Measurements from ENCODE around the gene IRF1. TPM values are rescaled to one million over a fixed set of nuclear protein-coding genes. Genes with fewer than 3 reads are reported as not detected.

The IRF1 gene
- total RNA-seq, 1 experiment from 2014 or later: 48.9 TPM

- CTCF ChIA-PET: interaction anchor here (0.6 to 1.4 kb wide), 6 partner anchors 8 to 293 kb away, joined by 3 to 4 read pairs (median 3); partner anchors contain the start of gene RAD50
- in situ Hi-C loops (cut with HindIII; ENCODE audit: low pct_unique_long_range_greater_than_20kb, low sequenced_read_pairs) (no loop called here), intact Hi-C loops (cut with micrococcal nuclease; ENCODE audit: unreplicated experiment) (loop anchor here (10.0 kb wide), 1 partner anchor 288 kb away; the partner anchor contains the start of gene SOWAHA)
- Histone ChIP-seq H3K36me3 (ENCODE audit: control insufficient read depth, insufficient read depth, low read length) (no peaks in the 10 kb centered on the region), H3K9me3 (ENCODE audit: control insufficient read depth, insufficient read depth, low read depth, low read length) (no peaks in the 10 kb centered on the region), H3K4me1 (ENCODE audit: control insufficient read depth, insufficient read depth, low read length) (no peaks in the 10 kb centered on the region), H3K27me3 (ENCODE audit: control insufficient read depth, insufficient read depth, low read length) (peaks cover 5% of the 10 kb centered on the region; the same call in 1 of the 2 replicates), H3K4me3 (ENCODE audit: low read depth in 2 of 2, low read length in 2 of 2) (peak overlapping the region in 1 of 2 experiments; percentile 33; a peak in 1 of 4 replicates), H3K27ac (ENCODE audit: low read length) (no peak overlapping the region)
- no TSS peak for BruUV-seq (replicated peaks)
- no peak for TF ChIP-seq REST (IDR thresholded peaks at IDR 0.05; ENCODE audit: insufficient read depth in 1 of 2, low read depth in 2 of 2, low read length in 1 of 2)
- TF ChIP-seq, protein P1, sequence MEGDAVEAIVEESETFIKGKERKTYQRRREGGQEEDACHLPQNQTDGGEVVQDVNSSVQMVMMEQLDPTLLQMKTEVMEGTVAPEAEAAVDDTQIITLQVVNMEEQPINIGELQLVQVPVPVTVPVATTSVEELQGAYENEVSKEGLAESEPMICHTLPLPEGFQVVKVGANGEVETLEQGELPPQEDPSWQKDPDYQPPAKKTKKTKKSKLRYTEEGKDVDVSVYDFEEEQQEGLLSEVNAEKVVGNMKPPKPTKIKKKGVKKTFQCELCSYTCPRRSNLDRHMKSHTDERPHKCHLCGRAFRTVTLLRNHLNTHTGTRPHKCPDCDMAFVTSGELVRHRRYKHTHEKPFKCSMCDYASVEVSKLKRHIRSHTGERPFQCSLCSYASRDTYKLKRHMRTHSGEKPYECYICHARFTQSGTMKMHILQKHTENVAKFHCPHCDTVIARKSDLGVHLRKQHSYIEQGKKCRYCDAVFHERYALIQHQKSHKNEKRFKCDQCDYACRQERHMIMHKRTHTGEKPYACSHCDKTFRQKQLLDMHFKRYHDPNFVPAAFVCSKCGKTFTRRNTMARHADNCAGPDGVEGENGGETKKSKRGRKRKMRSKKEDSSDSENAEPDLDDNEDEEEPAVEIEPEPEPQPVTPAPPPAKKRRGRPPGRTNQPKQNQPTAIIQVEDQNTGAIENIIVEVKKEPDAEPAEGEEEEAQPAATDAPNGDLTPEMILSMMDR (IDR thresholded peaks at IDR 0.05): peak; percentile 82
- POLR2A ChIA-PET: interaction anchor here (0.6 kb wide), 1 partner anchor 314 kb away, joined by 5 read pairs; no protein-coding TSS in a partner anchor
- DNase-seq (ENCODE audit: low read depth, low spot score) (no peak), ATAC-seq (peak; percentile 49)
Measured at GRCh38 chr5:132526974-132527564, 36.5 kb upstream of the IRF1 start.

- ChIA-PET CTCF (interaction anchor here (0.6 to 1.4 kb wide), 6 partner anchors 9 to 294 kb away, joined by 3 to 4 read pairs (median 3); partner anchors contain the start of gene RAD50), POLR2A (interaction anchor here (0.6 to 0.7 kb wide), 2 partner anchors 228 to 315 kb away, joined by 3 to 5 read pairs; no protein-coding TSS in a partner anchor)
- intact Hi-C loops (cut with micrococcal nuclease; ENCODE audit: unreplicated experiment) (loop anchor here (10.0 kb wide), 1 partner anchor 288 kb away; the partner anchor contains the start of gene SOWAHA), in situ Hi-C loops (cut with HindIII; ENCODE audit: low pct_unique_long_range_greater_than_20kb, low sequenced_read_pairs) (no loop called here)
- no TSS peak for BruUV-seq (replicated peaks)
- H3K4me3 ChIP-seq (ENCODE audit: low read depth in 2 of 2, low read length in 2 of 2): peak overlapping the region in 1 of 2 experiments; percentile 33; a peak in 2 of 4 replicates
- TF ChIP-seq TCF7L2 (IDR thresholded peaks at IDR 0.05; ENCODE audit: low read depth, low read length): no peak
- TF ChIP-seq, protein P1 (IDR thresholded peaks at IDR 0.05): peak; percentile 98
- H3K4me1 ChIP-seq (ENCODE audit: control insufficient read depth, insufficient read depth, low read length): no peaks in the 10 kb centered on the region
- DNase-seq (ENCODE audit: low read depth, low spot score): peak; percentile 63
- ATAC-seq: peak; percentile 95
- no peaks in the 10 kb centered on the region for H3K36me3 ChIP-seq (ENCODE audit: control insufficient read depth, insufficient read depth, low read length)
- H3K27ac ChIP-seq (ENCODE audit: low read length): no peak overlapping the region
- no peaks in the 10 kb centered on the region for H3K9me3 ChIP-seq (ENCODE audit: control insufficient read depth, insufficient read depth, low read depth, low read length)
- H3K27me3 ChIP-seq (ENCODE audit: control insufficient read depth, insufficient read depth, low read length): peaks cover 2% of the 10 kb centered on the region; the same call in 1 of the 2 replicates
Measured at GRCh38 chr5:132526290-132526973, 35.9 kb upstream of the IRF1 start.
